HEK293T (cell line): ENCODE data around the gene NEK6.

ENCODE experiments used
- CTCF ChIA-PET: fragments of 350-600 bp; formaldehyde crosslinking; extraction: SDS; loops from one replicate; lab custom pipeline; 2021; ENCODE audit warnings: antibody characterized with exemption, inconsistent platforms; lab: Yijun Ruan, JAX
- POLR2A ChIA-PET: fragments of 350-600 bp; formaldehyde crosslinking; extraction: SDS; loops from one replicate; lab custom pipeline; 2020; ENCODE audit warnings: antibody characterized with exemption, inconsistent platforms; lab: Yijun Ruan, JAX
- DNase-seq: peaks from one replicate; pipeline ENCODE4 v3.0.0; 2012; ENCODE audit warnings: mixed read lengths; ENCODE audit errors: extremely low spot score
- ARNT ChIP-seq: fragments of 450-650 bp; IDR thresholded peaks from 2 replicates; pipeline ENCODE4 v1.6.1; 2017; ENCODE audit warnings: mild to moderate bottlenecking
- BHLHE40 ChIP-seq: fragments of 450-650 bp; IDR thresholded peaks from 2 replicates; pipeline ENCODE4 v1.6.1; 2016; ENCODE audit warnings: mild to moderate bottlenecking, moderate library complexity, borderline replicate concordance
- CTBP1 ChIP-seq: fragments of 450-650 bp; IDR thresholded peaks from 2 replicates; pipeline ENCODE4 v1.6.1; 2016; ENCODE audit warnings: borderline replicate concordance
- ELF4 ChIP-seq: fragments of 450-650 bp; IDR thresholded peaks from 2 replicates; pipeline ENCODE4 v1.6.1; 2017; ENCODE audit warnings: antibody characterized with exemption
- FOXA1 ChIP-seq: fragments of 450-650 bp; IDR thresholded peaks from 2 replicates; pipeline ENCODE4 v1.6.1; 2016; ENCODE audit warnings: mild to moderate bottlenecking
- FOXK2 ChIP-seq: fragments of 450-650 bp; IDR thresholded peaks from 2 replicates; pipeline ENCODE4 v1.6.1; 2016; ENCODE audit warnings: mild to moderate bottlenecking
- FOXM1 ChIP-seq: fragments of 450-650 bp; IDR thresholded peaks from 2 replicates; pipeline ENCODE4 v1.6.1; 2017; ENCODE audit warnings: mild to moderate bottlenecking, borderline replicate concordance
- HDGF ChIP-seq: fragments of 450-650 bp; IDR thresholded peaks from 2 replicates; pipeline ENCODE4 v1.6.1; 2017; ENCODE audit warnings: antibody characterized with exemption, borderline replicate concordance
- L3MBTL2 ChIP-seq: fragments of 450-650 bp; conservative IDR thresholded peaks from 2 replicates; pipeline ENCODE4 v1.6.1; 2016; ENCODE audit warnings: mild to moderate bottlenecking
- LEF1 ChIP-seq: fragments of 450-650 bp; IDR thresholded peaks from 2 replicates; pipeline ENCODE4 v1.6.1; 2017; ENCODE audit warnings: mild to moderate bottlenecking, borderline replicate concordance
- NFRKB ChIP-seq: fragments of 450-650 bp; IDR thresholded peaks from 2 replicates; pipeline ENCODE4 v1.6.1; 2016; ENCODE audit warnings: mild to moderate bottlenecking, moderate library complexity
- PKNOX1 ChIP-seq: fragments of 450-650 bp; IDR thresholded peaks from 2 replicates; pipeline ENCODE4 v1.6.1; 2016
- SP1 ChIP-seq: fragments of 450-650 bp; IDR thresholded peaks from 2 replicates; pipeline ENCODE4 v1.6.1; 2017
- SUZ12 ChIP-seq: fragments of 450-650 bp; IDR thresholded peaks from 2 replicates; pipeline ENCODE4 v1.6.1; 2016; ENCODE audit warnings: mild to moderate bottlenecking
- TARDBP ChIP-seq: fragments of 450-650 bp; IDR thresholded peaks from 2 replicates; pipeline ENCODE4 v1.6.1; 2016
- ZNF384 ChIP-seq: fragments of 450-650 bp; IDR thresholded peaks from 2 replicates; pipeline ENCODE4 v1.6.1; 2016

Gene NEK6

GRCh38 chr9:124292696-124293593, 35.2 kb downstream of the NEK6 start:
- no peak for DNase-seq
- TF ChIP-seq TARDBP: no peak
- TF ChIP-seq L3MBTL2: no peak
- no peak for TF ChIP-seq CTBP1
- TF ChIP-seq LEF1: no peak
- TF ChIP-seq FOXK2: no peak
- TF ChIP-seq SP1: no peak
- no peak for TF ChIP-seq ELF4
- TF ChIP-seq ZNF384: no peak
- TF ChIP-seq NFRKB: no peak
- no peak for TF ChIP-seq ARNT
- no peak for TF ChIP-seq FOXM1
- TF ChIP-seq FOXA1: no peak
- no peak for TF ChIP-seq BHLHE40
- CTCF ChIA-PET: no interaction called here
- POLR2A ChIA-PET: interaction anchor here (0.7 kb wide), 1 partner anchor 18 kb away, joined by 3 read pairs; no protein-coding TSS in a partner anchor

- ChIA-PET POLR2A (no interaction called here), CTCF (no interaction called here)
- TF ChIP-seq BHLHE40 (no peak), TARDBP (no peak), NFRKB (no peak), ZNF384 (no peak), HDGF (no peak), FOXA1 (no peak), ELF4 (no peak), ARNT (no peak), SUZ12 (no peak), FOXK2 (no peak)
- DNase-seq: no peak
These were observed 36.2 kb downstream of the NEK6 start for GRCh38 chr9:124293718-124294506.

- ChIA-PET CTCF (no interaction called here), POLR2A (no interaction called here)
- no peak for TF ChIP-seq CTBP1
- no peak for TF ChIP-seq ZNF384
- TF ChIP-seq SUZ12: no peak
- no peak for TF ChIP-seq L3MBTL2
- no peak for TF ChIP-seq FOXA1
- no peak for TF ChIP-seq BHLHE40
- TF ChIP-seq FOXK2: no peak
- TF ChIP-seq SP1: no peak
- no peak for TF ChIP-seq ELF4
- no peak for TF ChIP-seq FOXM1
- TF ChIP-seq ARNT: no peak
- no peak for TF ChIP-seq NFRKB
- TF ChIP-seq TARDBP: no peak
- TF ChIP-seq HDGF: no peak
- TF ChIP-seq PKNOX1: no peak
- no peak for TF ChIP-seq LEF1
- no peak for DNase-seq
These were observed 37.5 kb downstream of the NEK6 start for GRCh38 chr9:124295159-124295794.

- DNase-seq: no peak
- CTCF ChIA-PET: no interaction called here
- POLR2A ChIA-PET: no interaction called here
- TF ChIP-seq BHLHE40 (no peak), FOXA1 (no peak), TARDBP (no peak), HDGF (no peak), SUZ12 (no peak), L3MBTL2 (no peak), CTBP1 (no peak), SP1 (no peak), FOXK2 (no peak)
These were observed 38.3 kb downstream of the NEK6 start for GRCh38 chr9:124296094-124296493.

GRCh38 chr9:124296796-124297550, 39.2 kb downstream of the NEK6 start:
- CTCF ChIA-PET: interaction anchor here (0.7 kb wide), 1 partner anchor 175 kb away, joined by 3 read pairs; no protein-coding TSS in a partner anchor
- DNase-seq: no peak
- POLR2A ChIA-PET: interaction anchor here (1.0 kb wide), 1 partner anchor 9 kb away, joined by 3 read pairs; no protein-coding TSS in a partner anchor
- TF ChIP-seq ELF4: no peak
- TF ChIP-seq FOXK2: no peak
- no peak for TF ChIP-seq L3MBTL2
- TF ChIP-seq HDGF: no peak
- no peak for TF ChIP-seq TARDBP

- CTCF ChIA-PET: no interaction called here
- TF ChIP-seq NFRKB (no peak), TARDBP (no peak), LEF1 (no peak), SUZ12 (no peak), FOXA1 (no peak)
- POLR2A ChIA-PET: interaction anchor here (1.0 kb wide), 1 partner anchor 9 kb away, joined by 3 read pairs; no protein-coding TSS in a partner anchor
- DNase-seq: no peak
These were observed 39.8 kb downstream of the NEK6 start for GRCh38 chr9:124297551-124297901.
